H9 (cell line): ENCODE measurements around the gene SSTR5. TPM values are rescaled to one million over a fixed set of nuclear protein-coding genes. Genes with fewer than 3 reads are reported as not detected.

Experiments
- DNase-seq: peaks from one replicate; pipeline ENCODE4 v3.0.0-alpha.2; 2017
- H2AFZ ChIP-seq: one replicate; pipeline ENCODE4 v1.6.1; 2013; ENCODE audit warnings: mild to moderate bottlenecking, low read length, control low read depth, moderate library complexity
- H2AK5ac ChIP-seq: 2 replicates; pipeline ENCODE4 v1.6.1; 2013; ENCODE audit warnings: low read length, control low read depth, mixed read lengths; ENCODE audit not compliant: insufficient read length
- H2BK120ac ChIP-seq: one replicate; pipeline ENCODE4 v1.6.1; 2013; ENCODE audit warnings: low read depth, mild to moderate bottlenecking, low read length, control low read depth, inconsistent platforms; ENCODE audit not compliant: poor library complexity, severe bottlenecking
- H2BK12ac ChIP-seq: 2 replicates; pipeline ENCODE4 v1.6.1; 2013; ENCODE audit warnings: low read length, control low read depth, mixed read lengths, low read depth; ENCODE audit not compliant: insufficient read length
- H2BK15ac ChIP-seq: 2 replicates; pipeline ENCODE4 v1.6.1; 2013; ENCODE audit warnings: low read depth, low read length, control low read depth
- H2BK20ac ChIP-seq: one replicate; pipeline ENCODE4 v1.6.1; 2013; ENCODE audit warnings: low read depth, mild to moderate bottlenecking, low read length, control low read depth, inconsistent platforms; ENCODE audit not compliant: poor library complexity, severe bottlenecking
- H2BK5ac ChIP-seq: 2 replicates; pipeline ENCODE4 v1.6.1; 2013; ENCODE audit warnings: low read length, control low read depth, mixed read lengths; ENCODE audit not compliant: insufficient read length
- H3K14ac ChIP-seq: 2 replicates; pipeline ENCODE4 v1.6.1; 2013; ENCODE audit warnings: low read length, control low read depth; ENCODE audit not compliant: insufficient read depth
- H3K18ac ChIP-seq: 2 replicates; pipeline ENCODE4 v1.6.1; 2013; ENCODE audit warnings: low read depth, mild to moderate bottlenecking, mixed read lengths, low read length, control low read depth; ENCODE audit not compliant: insufficient read length
- H3K23ac ChIP-seq: 2 replicates; pipeline ENCODE4 v1.6.1; 2013; ENCODE audit warnings: low read length, control low read depth, mixed read lengths, low read depth; ENCODE audit not compliant: insufficient read length
- H3K23me2 ChIP-seq: 2 replicates; pipeline ENCODE4 v1.6.1; 2013; ENCODE audit warnings: low read depth, mild to moderate bottlenecking, mixed read lengths, low read length, control low read depth; ENCODE audit not compliant: insufficient read length, poor library complexity, severe bottlenecking
- H3K27ac ChIP-seq: 2 replicates; pipeline ENCODE4 v1.5.1; 2013; ENCODE audit warnings: low read length, control low read depth, mixed read lengths, low read depth; ENCODE audit not compliant: insufficient read length
- H3K27me3 ChIP-seq: 2 replicates; pipeline ENCODE4 v1.6.1; 2013; ENCODE audit warnings: low read length, control low read depth, inconsistent platforms; ENCODE audit not compliant: insufficient read depth
- H3K4ac ChIP-seq: 2 replicates; pipeline ENCODE4 v1.6.1; 2013; ENCODE audit warnings: low read depth, mild to moderate bottlenecking, control low read depth, inconsistent platforms, low read length, moderate library complexity
- H3K4me1 ChIP-seq: 2 replicates; pipeline ENCODE4 v1.6.1; 2013; ENCODE audit warnings: low read length, control low read depth, inconsistent platforms; ENCODE audit not compliant: insufficient read depth
- H3K4me2 ChIP-seq: 2 replicates; pipeline ENCODE4 v1.6.1; 2013; ENCODE audit warnings: low read length, control low read depth, mixed read lengths; ENCODE audit not compliant: insufficient read length, insufficient read depth
- H3K56ac ChIP-seq: 2 replicates; pipeline ENCODE4 v1.6.1; 2013; ENCODE audit warnings: low read depth, mild to moderate bottlenecking, mixed read lengths, low read length, control low read depth; ENCODE audit not compliant: insufficient read length
- H3K79me1 ChIP-seq: 2 replicates; pipeline ENCODE4 v1.6.1; 2013; ENCODE audit warnings: low read depth, mild to moderate bottlenecking, moderate library complexity, low read length, control low read depth, inconsistent platforms; ENCODE audit not compliant: insufficient read depth, poor library complexity, severe bottlenecking
- H3K79me2 ChIP-seq: 2 replicates; pipeline ENCODE4 v1.6.1; 2013; ENCODE audit warnings: low read length, control low read depth, inconsistent platforms; ENCODE audit not compliant: insufficient read depth
- H3K9ac ChIP-seq: 2 replicates; pipeline ENCODE4 v1.6.1; 2013; ENCODE audit warnings: low read length, control low read depth, mixed read lengths; ENCODE audit not compliant: insufficient read length; ENCODE audit errors: extremely low read depth
- H3K9me3 ChIP-seq: one replicate; pipeline ENCODE4 v1.6.1; 2013; ENCODE audit warnings: low read depth, low read length, inconsistent platforms; ENCODE audit not compliant: control insufficient read depth
- H3T11ph ChIP-seq: one replicate; pipeline ENCODE4 v1.6.1; 2013; ENCODE audit warnings: mild to moderate bottlenecking, low read length, control low read depth, inconsistent platforms
- H4K20me1 ChIP-seq: one replicate; pipeline ENCODE4 v1.6.1; 2013; ENCODE audit not compliant: control insufficient read depth, insufficient read length, insufficient read depth
- H4K5ac ChIP-seq: 2 replicates; pipeline ENCODE4 v1.6.1; 2013; ENCODE audit warnings: low read depth, mild to moderate bottlenecking, mixed read lengths, low read length, control low read depth; ENCODE audit not compliant: insufficient read length
- H4K8ac ChIP-seq: replicated peaks from 2 replicates; pipeline ENCODE4 v1.6.1; 2013; ENCODE audit warnings: low read length, control low read depth, mixed read lengths, low read depth; ENCODE audit not compliant: insufficient read length
- H4K91ac ChIP-seq: 2 replicates; pipeline ENCODE4 v1.6.1; 2013; ENCODE audit warnings: low read depth, mild to moderate bottlenecking, moderate library complexity, mixed read lengths, low read length, control low read depth; ENCODE audit not compliant: insufficient read length
- H3K27ac Mint-ChIP-seq, 3 experiments: 2 replicates in 2 of 3; 3 replicates in 1 of 3; pipeline ENCODE4 v1.8.0; 2020 to 2021; ENCODE audit warnings: mixed read lengths in 3 of 3, mild to moderate bottlenecking in 1 of 3, moderate library complexity in 1 of 3
- H3K27me3 Mint-ChIP-seq: 2 replicates; pipeline ENCODE4 v1.8.0; 2021; ENCODE audit warnings: low read depth, mild to moderate bottlenecking, moderate library complexity, mixed read lengths
- H3K36me3 Mint-ChIP-seq, 3 experiments: 2 replicates in 2 of 3; 3 replicates in 1 of 3; pipeline ENCODE4 v1.8.0; 2020 to 2021; ENCODE audit warnings: low read depth in 3 of 3, mixed read lengths in 3 of 3; ENCODE audit not compliant: insufficient read depth in 1 of 3
- H3K4me1 Mint-ChIP-seq, 2 experiments: 2 replicates each; pipeline ENCODE4 v1.8.0; 2020; ENCODE audit warnings: mixed read lengths in 2 of 2
- H3K4me3 Mint-ChIP-seq, 2 experiments: 2 replicates in 1 of 2; 3 replicates in 1 of 2; pipeline ENCODE4 v1.8.0; 2020 to 2021; ENCODE audit warnings: mild to moderate bottlenecking in 2 of 2, mixed read lengths in 2 of 2, moderate library complexity in 1 of 2
- H3K9me3 Mint-ChIP-seq, 2 experiments: 2 replicates in 1 of 2; 3 replicates in 1 of 2; pipeline ENCODE4 v1.8.0; 2020; ENCODE audit warnings: mild to moderate bottlenecking in 2 of 2, mixed read lengths in 2 of 2, moderate library complexity in 1 of 2
- WGBS: extraction: QIAGEN DNeasy Blood & Tissue Kit; methylation state at CpG from one replicate; pipeline ENCODE4 v1.1.7; 2013; ENCODE audit warnings: missing lambda C conversion rate, low lambda C conversion rate, mixed read lengths; ENCODE audit not compliant: insufficient read length; ENCODE audit errors: extremely low coverage; 5-methylcytosine and 5-hydroxymethylcytosine counted together
- total RNA-seq: library from RNA; stranded (reverse); gene quantifications from 2 replicates; pipeline ENCODE4 v1.2.1, GENCODE V29; 2021
- TF ChIP-seq, protein P1 (sequence below): fragments of 200-600 bp; sonication (generic); conservative IDR thresholded peaks from 3 replicates; pipeline ENCODE4 v1.8.0; 2021; ENCODE audit warnings: antibody characterized with exemption, mild to moderate bottlenecking

Gene SSTR5
- total RNA-seq, 1 experiment from 2014 or later: 0.22 TPM

DNA sequence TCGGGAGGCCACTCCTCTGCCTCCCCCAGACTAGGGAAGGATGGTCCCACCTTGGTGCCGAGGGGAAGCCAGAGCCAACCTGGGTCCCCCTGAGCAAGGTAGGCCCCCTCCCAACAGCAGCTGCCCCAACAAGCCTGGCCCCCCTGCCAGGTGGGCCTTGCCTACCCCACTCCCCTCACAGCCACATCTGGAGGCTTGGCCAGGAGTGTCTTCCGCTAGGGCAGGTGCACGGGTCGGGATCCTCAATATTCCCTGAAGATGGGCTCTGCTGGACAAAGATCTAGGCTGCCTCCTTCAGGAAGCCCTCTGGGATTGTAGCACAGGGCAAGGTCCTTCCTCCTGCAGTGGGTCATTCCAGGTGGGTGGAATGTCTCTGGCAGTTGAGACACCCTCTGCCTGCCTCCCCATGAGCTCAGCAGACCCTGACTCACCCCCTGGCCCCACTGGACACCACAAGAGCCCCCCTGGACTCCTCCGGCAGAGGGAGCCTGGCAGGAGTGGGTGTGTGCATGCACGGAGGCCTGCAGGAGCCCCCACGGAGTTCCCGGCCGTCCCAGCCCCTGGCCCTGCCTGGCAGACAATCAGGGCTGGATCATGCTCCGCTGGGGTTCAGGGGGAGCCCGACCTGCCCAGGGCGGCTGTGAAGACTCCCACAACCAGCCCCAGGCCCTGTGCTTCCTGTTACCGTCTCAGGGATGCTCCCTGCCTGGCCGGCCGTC is 23.1 kb downstream of the SSTR5 start:
- Histone ChIP-seq H2AK5ac (no peak overlapping the region), H3K79me1 (no peaks in the 10 kb centered on the region), H3K4me1 (no peaks in the 10 kb centered on the region), H2AFZ (no peak overlapping the region), H2BK15ac (no peak overlapping the region), H3K18ac (no peak overlapping the region), H3K9ac (no peak overlapping the region), H2BK120ac (no peak overlapping the region), H2BK12ac (no peak overlapping the region), H3K23me2 (no peaks in the 10 kb centered on the region), H3K4me2 (no peak overlapping the region), H3K14ac (no peak overlapping the region), H4K8ac (no peak overlapping the region), H3K4ac (no peak overlapping the region), H3K79me2 (no peaks in the 10 kb centered on the region), H2BK5ac (no peak overlapping the region), H4K91ac (no peak overlapping the region), H3K56ac (no peak overlapping the region), H3K9me3 (no peaks in the 10 kb centered on the region), H3K27ac (no peak overlapping the region), H3K27me3 (no peaks in the 10 kb centered on the region), H4K5ac (no peak overlapping the region), H3T11ph (no peak overlapping the region), H2BK20ac (no peak overlapping the region), H4K20me1 (no peaks in the 10 kb centered on the region), H3K23ac (no peak overlapping the region)
- TF ChIP-seq, protein P1, sequence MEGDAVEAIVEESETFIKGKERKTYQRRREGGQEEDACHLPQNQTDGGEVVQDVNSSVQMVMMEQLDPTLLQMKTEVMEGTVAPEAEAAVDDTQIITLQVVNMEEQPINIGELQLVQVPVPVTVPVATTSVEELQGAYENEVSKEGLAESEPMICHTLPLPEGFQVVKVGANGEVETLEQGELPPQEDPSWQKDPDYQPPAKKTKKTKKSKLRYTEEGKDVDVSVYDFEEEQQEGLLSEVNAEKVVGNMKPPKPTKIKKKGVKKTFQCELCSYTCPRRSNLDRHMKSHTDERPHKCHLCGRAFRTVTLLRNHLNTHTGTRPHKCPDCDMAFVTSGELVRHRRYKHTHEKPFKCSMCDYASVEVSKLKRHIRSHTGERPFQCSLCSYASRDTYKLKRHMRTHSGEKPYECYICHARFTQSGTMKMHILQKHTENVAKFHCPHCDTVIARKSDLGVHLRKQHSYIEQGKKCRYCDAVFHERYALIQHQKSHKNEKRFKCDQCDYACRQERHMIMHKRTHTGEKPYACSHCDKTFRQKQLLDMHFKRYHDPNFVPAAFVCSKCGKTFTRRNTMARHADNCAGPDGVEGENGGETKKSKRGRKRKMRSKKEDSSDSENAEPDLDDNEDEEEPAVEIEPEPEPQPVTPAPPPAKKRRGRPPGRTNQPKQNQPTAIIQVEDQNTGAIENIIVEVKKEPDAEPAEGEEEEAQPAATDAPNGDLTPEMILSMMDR: 0 out of 3 replicates have a peak, but pooled peaks have one; percentile 11
- peaks cover 4 to 9% of the 10 kb centered on the region in 2 experiments; a peak in 4 of 5 replicates for H3K9me3 Mint-ChIP-seq
- WGBS: no CpG with 5 or more reads among the region's 16 CpGs
- H3K27me3 Mint-ChIP-seq: no peaks in the 10 kb centered on the region
- DNase-seq: no peak
- H3K4me1 Mint-ChIP-seq: peaks cover 0 to 18% of the 10 kb centered on the region in 2 experiments; a peak in 2 of 4 replicates
- H3K36me3 Mint-ChIP-seq: peaks cover 0 to 5% (median 3%) of the 10 kb centered on the region in 3 experiments; a peak in 3 of 7 replicates
- no peak overlapping the region for H3K4me3 Mint-ChIP-seq
- no peak overlapping the region for H3K27ac Mint-ChIP-seq
